Endothelial cell of umbilical vein (primary cell): Measurements from ENCODE around the gene GCA. TPM values are rescaled to one million over a fixed set of nuclear protein-coding genes. Genes with fewer than 3 reads are reported as not detected.

Experiments used
- BruUV-seq: library from RNA; stranded (reverse); fragments of 400-500 nt; replicated peaks from 2 replicates; lab custom pipeline; 2021; lab: Mats Ljungman, UMichigan
- CTCF ChIA-PET: fragments of 300-600, 350-600 bp; sonication (Branson Sonifier 250); formaldehyde crosslinking; loops from one replicate; lab custom pipeline; 2021; ENCODE audit warnings: antibody characterized with exemption, inconsistent platforms; lab: Charles Lee
- POLR2A ChIA-PET: fragments of 300-600, 350-600 bp; sonication (Branson Sonifier 250); formaldehyde crosslinking; loops from one replicate; lab custom pipeline; 2021; ENCODE audit warnings: antibody characterized with exemption, inconsistent platforms; lab: Charles Lee
- DNase-seq: peaks from one replicate; pipeline ENCODE4 v3.0.0-alpha.2; 2011; ENCODE audit warnings: low read depth, low spot score
- FAIRE-seq: peaks from 2 replicates; lab custom pipeline; 2011; peaks lifted over from hg19 to GRCh38; lab: Jason Lieb, UNC
- H2AFZ ChIP-seq: 2 replicates; pipeline ENCODE4 v1.6.0; 2012; ENCODE audit warnings: low read depth, low read length, control low read depth, inconsistent platforms
- H3K27ac ChIP-seq: 2 replicates; pipeline ENCODE4 v1.5.1; 2011; ENCODE audit warnings: low read depth, mild to moderate bottlenecking, control low read depth, low read length, moderate library complexity; ENCODE audit not compliant: insufficient read depth
- H3K27me3 ChIP-seq, 2 experiments: 2 replicates each; pipeline versions ENCODE4 v1.6.0 to v1.6.1; 2011; ENCODE audit warnings: low read length in 2 of 2, mixed read lengths in 1 of 2; ENCODE audit not compliant: control insufficient read depth in 2 of 2, insufficient read depth in 2 of 2
- H3K36me3 ChIP-seq, 2 experiments: 2 replicates in 1 of 2; 3 replicates in 1 of 2; pipeline ENCODE4 v1.5.1; 2011; ENCODE audit warnings: low read length in 2 of 2, mild to moderate bottlenecking in 1 of 2, moderate library complexity in 1 of 2; ENCODE audit not compliant: control insufficient read depth in 2 of 2, insufficient read depth in 2 of 2; ENCODE audit errors: extremely low read depth in 1 of 2
- H3K4me1 ChIP-seq: 3 replicates; pipeline ENCODE4 v1.5.1; 2011; ENCODE audit warnings: mild to moderate bottlenecking, low read length; ENCODE audit not compliant: control insufficient read depth, insufficient read depth; ENCODE audit errors: extremely low read depth
- H3K4me2 ChIP-seq: 2 replicates; pipeline ENCODE4 v1.6.1; 2011; ENCODE audit warnings: low read length, control low read depth, mixed read lengths; ENCODE audit not compliant: insufficient read depth
- H3K4me3 ChIP-seq, 3 experiments: fragments of 200-600 bp in 1 of 3; sonication (generic), shearing (Covaris generic) in 1 of 3; replicated peaks in 1 of 3; 2 replicates each; pipeline ENCODE4 v1.5.1; 2011 to 2016; ENCODE audit warnings: control low read depth in 3 of 3, low read length in 3 of 3, mild to moderate bottlenecking in 2 of 3, inconsistent platforms in 1 of 3, low read depth in 1 of 3, moderate library complexity in 1 of 3; ENCODE audit not compliant: insufficient read depth in 1 of 3
- H3K79me2 ChIP-seq: 2 replicates; pipeline ENCODE4 v1.6.0; 2012; ENCODE audit warnings: low read length, inconsistent platforms; ENCODE audit not compliant: control insufficient read depth, insufficient read depth
- H3K9ac ChIP-seq: replicated peaks from 2 replicates; pipeline ENCODE3; 2011; ENCODE audit warnings: low read length, control low read depth; ENCODE audit not compliant: insufficient read depth; ENCODE audit errors: extremely low read depth
- H3K9me1 ChIP-seq: replicated peaks from 3 replicates; pipeline ENCODE4 v1.6.0; 2011; ENCODE audit warnings: mild to moderate bottlenecking, low read length; ENCODE audit not compliant: control insufficient read depth, insufficient read depth; ENCODE audit errors: extremely low read depth
- H3K9me3 ChIP-seq: replicated peaks from 2 replicates; pipeline ENCODE4 v1.5.1; 2012; ENCODE audit warnings: low read length, inconsistent platforms; ENCODE audit not compliant: control insufficient read depth, insufficient read depth
- H4K20me1 ChIP-seq: replicated peaks from 2 replicates; pipeline ENCODE3; 2011; ENCODE audit warnings: mild to moderate bottlenecking, low read length; ENCODE audit not compliant: control insufficient read depth, insufficient read depth; ENCODE audit errors: extremely low read depth
- CTCF ChIP-seq, 2 donors: IDR thresholded peaks; 1 replicate in 1 of 2; 2 replicates in 1 of 2; pipeline ENCODE4 v1.5.1; 2011; ENCODE audit warnings: low read length in 2 of 2, mild to moderate bottlenecking in 2 of 2, moderate library complexity in 2 of 2, control low read depth in 1 of 2, inconsistent platforms in 1 of 2, low read depth in 1 of 2; ENCODE audit not compliant: insufficient read depth in 1 of 2; ENCODE audit errors: extremely low read depth in 1 of 2
- EZH2 ChIP-seq: IDR thresholded peaks from 2 replicates; pipeline ENCODE4 v1.6.1; 2012; ENCODE audit warnings: borderline replicate concordance, low read depth, mild to moderate bottlenecking, moderate library complexity, low read length, inconsistent platforms; ENCODE audit not compliant: severe bottlenecking
- FOS ChIP-seq: IDR thresholded peaks from 2 replicates; pipeline ENCODE4 v1.6.1; 2011; ENCODE audit warnings: mild to moderate bottlenecking, low read length, moderate library complexity, borderline replicate concordance; ENCODE audit not compliant: insufficient read depth
- GATA2 ChIP-seq: IDR thresholded peaks from 2 replicates; pipeline ENCODE4 v1.7.0; 2011; ENCODE audit warnings: low read depth, mild to moderate bottlenecking, moderate library complexity, mixed read lengths, low read length; ENCODE audit not compliant: insufficient read length, insufficient read depth
- JUN ChIP-seq: IDR thresholded peaks from 2 replicates; pipeline ENCODE4 v1.6.1; 2011; ENCODE audit warnings: borderline replicate concordance, low read depth; ENCODE audit not compliant: insufficient read length, insufficient read depth
- MAX ChIP-seq: IDR thresholded peaks from 2 replicates; pipeline ENCODE4 v1.6.1; 2011; ENCODE audit not compliant: insufficient read depth, insufficient read length
- MYC ChIP-seq: IDR thresholded peaks from one replicate; pipeline ENCODE4 v1.6.1; 2011; ENCODE audit warnings: mild to moderate bottlenecking, low read depth, low read length
- POLR2A ChIP-seq: IDR thresholded peaks from 2 replicates; pipeline ENCODE4 v1.6.1; 2012; ENCODE audit warnings: low read depth, mild to moderate bottlenecking, control low read depth, low read length
- POLR2AphosphoS5 ChIP-seq: IDR thresholded peaks from 2 replicates; pipeline ENCODE4 v1.6.1; 2012; ENCODE audit warnings: low read depth, mild to moderate bottlenecking, control low read depth, low read length, moderate library complexity; ENCODE audit not compliant: insufficient read depth
- dilution Hi-C: fragments of 300-500 bp; cut with MboI; formaldehyde crosslinking; loops from one replicate; pipeline ENCODE4 v1.15.0; 2019; ENCODE audit warnings: low sequenced_read_pairs; ENCODE audit not compliant: extremely low pct_ligation_motif_present
- intact Hi-C: fragments of 100-400 bp; cut with micrococcal nuclease; formaldehyde crosslinking; loops from one replicate; pipeline ENCODE4 v1.10.0; 2022
- polyA plus RNA-seq, 4 experiments: library from polyadenylated mRNA; depleted of rRNA in 3 of 4; stranded (reverse) in 3 of 4; unstranded in 1 of 4; fragments of >200 nt; gene quantifications; 2 replicates each; pipeline versions ENCODE4 v1.2.1 to v1.2.3, GENCODE V29; 2011 to 2012; ENCODE audit warnings: missing spikeins in 1 of 4
- total RNA-seq: library from RNA; stranded (reverse); gene quantifications from 2 replicates; pipeline ENCODE4 v1.2.3, GENCODE V29; 2021

GCA gene
- total and polyA plus RNA-seq, 2 donors (not counting 3 experiments of a cell fraction or from before 2014, with no cell fraction given): 10.7 to 11.2 TPM

GRCh38 chr2:162385536-162385935 is 41.6 kb downstream of the GCA start:
- no peak for DNase-seq
- Histone ChIP-seq H3K9me3 (no peaks in the 10 kb centered on the region), H3K4me2 (no peak overlapping the region), H3K79me2 (no peaks in the 10 kb centered on the region), H3K36me3 (no peaks in the 10 kb centered on the region), H3K27me3 (no peaks in the 10 kb centered on the region), H3K27ac (no peak overlapping the region), H3K9me1 (no peaks in the 10 kb centered on the region), H3K4me3 (no peak overlapping the region), H2AFZ (no peak overlapping the region), H3K4me1 (no peaks in the 10 kb centered on the region), H3K9ac (no peak overlapping the region), H4K20me1 (no peaks in the 10 kb centered on the region)
- dilution Hi-C loops: no loop called here
- ChIA-PET POLR2A (no interaction called here), CTCF (no interaction called here)
- TF ChIP-seq MAX (no peak), MYC (no peak), FOS (no peak), EZH2 (no peak), POLR2AphosphoS5 (no peak), GATA2 (no peak), CTCF (IDR thresholded peaks at IDR 0.05; ENCODE audit: extremely low read depth in 1 of 2, insufficient read depth in 1 of 2, low read depth in 1 of 2, low read length in 2 of 2) (no peak), JUN (no peak), POLR2A (no peak)
- no TSS peak for BruUV-seq
- no peak for FAIRE-seq
- intact Hi-C loops: loop anchor here (5.0 kb wide), 1 partner anchor 333 kb away; no protein-coding TSS in a partner anchor
